ENCODE data around the gene MED7. TPM values are rescaled to one million over a fixed set of nuclear protein-coding genes. Genes with fewer than 3 reads are reported as not detected.

Gene MED7
- total and polyA plus RNA-seq, 4 donors: 4.1 to 9.2 (median 6.1) TPM

- no peak for TF ChIP-seq FOXA2 (IDR thresholded peaks at IDR 0.05)
- TF ChIP-seq JUND (IDR thresholded peaks at IDR 0.05): no peak
- TF ChIP-seq REST (IDR thresholded peaks at IDR 0.05): no peak
- no peak for TF ChIP-seq TAF1 (conservative IDR thresholded peaks at IDR 0.05)
- no peak for TF ChIP-seq GABPA (IDR thresholded peaks at IDR 0.05 in 1 of 2, conservative IDR thresholded peaks at IDR 0.05 in 1 of 2)
- TF ChIP-seq MAX (IDR thresholded peaks at IDR 0.05): no peak
- TF ChIP-seq ATF3 (IDR thresholded peaks at IDR 0.05): no peak
- no peak for TF ChIP-seq NR2F2 (IDR thresholded peaks at IDR 0.05)
- no peak for TF ChIP-seq HNF4A (conservative IDR thresholded peaks at IDR 0.05)
- TF ChIP-seq RAD21 (IDR thresholded peaks at IDR 0.05): no peak
- no peak for TF ChIP-seq YY1 (IDR thresholded peaks at IDR 0.05)
- no peak for TF ChIP-seq RXRA (IDR thresholded peaks at IDR 0.05)
- no peak for TF ChIP-seq EGR1 (IDR thresholded peaks at IDR 0.05; ENCODE audit: low read depth in 2 of 2)
- TF ChIP-seq FOXA1 (IDR thresholded peaks at IDR 0.05): no peak
- peaks cover 0 to 5% (median 0%) of the 10 kb centered on the region in 4 donors for H3K27me3 ChIP-seq (ENCODE audit: control insufficient read depth in 4 of 4, insufficient read depth in 4 of 4, low read length in 3 of 4)
- H3K9ac ChIP-seq (ENCODE audit: low read depth in 1 of 2, low read length in 2 of 2): no peak overlapping the region
- H3K27ac ChIP-seq (ENCODE audit: low read depth in 1 of 2, low read length in 2 of 2): no peak overlapping the region
- H3K36me3 ChIP-seq (ENCODE audit: control insufficient read depth in 4 of 4, insufficient read depth in 3 of 4, low read depth in 1 of 4, low read length in 3 of 4): no peaks in the 10 kb centered on the region
- peaks cover 0 to 3% (median 1%) of the 10 kb centered on the region in 4 donors for H3K9me3 ChIP-seq (ENCODE audit: control insufficient read depth in 4 of 4, low read length in 3 of 4)
- H3K4me1 ChIP-seq (ENCODE audit: control insufficient read depth in 4 of 4, insufficient read depth in 4 of 4, low read length in 3 of 4): no peaks in the 10 kb centered on the region
- no peak overlapping the region for H3K4me3 ChIP-seq (ENCODE audit: low read depth in 1 of 3, low read length in 3 of 3)
- no peak for DNase-seq (ENCODE audit: low spot score)
- WGBS: 62% methylated on average over 6 of the region's 6 CpGs
Observed at GRCh38 chr5:157177953-157178352, 35.3 kb upstream of the MED7 start.

- Histone ChIP-seq H3K27me3 (ENCODE audit: control insufficient read depth in 4 of 4, insufficient read depth in 4 of 4, low read length in 3 of 4) (peaks cover 0 to 5% (median 0%) of the 10 kb centered on the region in 4 donors), H3K36me3 (ENCODE audit: control insufficient read depth in 4 of 4, insufficient read depth in 3 of 4, low read depth in 1 of 4, low read length in 3 of 4) (no peaks in the 10 kb centered on the region), H3K4me3 (ENCODE audit: low read depth in 1 of 3, low read length in 3 of 3) (no peak overlapping the region), H3K9me3 (ENCODE audit: control insufficient read depth in 4 of 4, low read length in 3 of 4) (peaks cover 0 to 3% (median 1%) of the 10 kb centered on the region in 4 donors), H3K4me1 (ENCODE audit: control insufficient read depth in 4 of 4, insufficient read depth in 4 of 4, low read length in 3 of 4) (no peaks in the 10 kb centered on the region), H3K9ac (ENCODE audit: low read depth in 1 of 2, low read length in 2 of 2) (no peak overlapping the region), H3K27ac (ENCODE audit: low read depth in 1 of 2, low read length in 2 of 2) (no peak overlapping the region)
- WGBS: 92% methylated on average over 8 of the region's 8 CpGs
- DNase-seq (ENCODE audit: low spot score): no peak
- TF ChIP-seq MAX (IDR thresholded peaks at IDR 0.05) (no peak), ATF3 (IDR thresholded peaks at IDR 0.05) (no peak), FOXA2 (IDR thresholded peaks at IDR 0.05) (no peak), YY1 (IDR thresholded peaks at IDR 0.05) (no peak), NR2F2 (IDR thresholded peaks at IDR 0.05) (no peak), TAF1 (conservative IDR thresholded peaks at IDR 0.05) (no peak), CTCF (IDR thresholded peaks at IDR 0.05; ENCODE audit: low read depth, low read length, missing input control) (no peak), HNF4G (IDR thresholded peaks at IDR 0.05) (no peak), RAD21 (IDR thresholded peaks at IDR 0.05) (no peak)
Observed at GRCh38 chr5:157175071-157175612, 32.5 kb upstream of the MED7 start.
